ENCODE measurements around the gene TRAP1. TPM values are rescaled to one million over a fixed set of nuclear protein-coding genes. Genes with fewer than 3 reads are reported as not detected.
"Not testable (repeated sequence)": the region's sequence is repeated elsewhere in the genome, so short reads cannot be mapped to it uniquely, and the experiment has no call there.

TRAP1 gene
- total RNA-seq, 1 experiment from 2014 or later = 106 TPM

GRCh38 chr16:3736116-3736515, 18.8 kb upstream of the TRAP1 start:
- DNase-seq (ENCODE audit: low spot score) = no peak

GRCh38 chr16:3735541-3735940, 18.2 kb upstream of the TRAP1 start:
- DNase-seq (ENCODE audit: low spot score) = no peak

GRCh38 chr16:3734758-3735221, 17.5 kb upstream of the TRAP1 start:
- no peak for DNase-seq (ENCODE audit: low spot score)

GRCh38 chr16:3734084-3734757, 16.9 kb upstream of the TRAP1 start:
- DNase-seq (ENCODE audit: low spot score) = no peak

GRCh38 chr16:3732171-3732570, 14.8 kb upstream of the TRAP1 start:
- no peak for DNase-seq (ENCODE audit: low spot score)

- no peak for DNase-seq (ENCODE audit: low spot score)
These were observed 14.0 kb upstream of the TRAP1 start for GRCh38 chr16:3731126-3731935.

GRCh38 chr16:3730161-3731125, 13.1 kb upstream of the TRAP1 start:
- no peak for DNase-seq (ENCODE audit: low spot score)

GRCh38 chr16:3729161-3730112, 12.1 kb upstream of the TRAP1 start:
- no peak for DNase-seq (ENCODE audit: low spot score)

GRCh38 chr16:3728424-3729160, 11.3 kb upstream of the TRAP1 start:
- DNase-seq (ENCODE audit: low spot score) = no peak

GRCh38 chr16:3727806-3728381, 10.6 kb upstream of the TRAP1 start:
- no peak for DNase-seq (ENCODE audit: low spot score)

GRCh38 chr16:3726021-3726687, 8.8 kb upstream of the TRAP1 start:
- DNase-seq (ENCODE audit: low spot score) = no peak

GRCh38 chr16:3725276-3725675, 8.0 kb upstream of the TRAP1 start:
- DNase-seq (ENCODE audit: low spot score) = no peak

GRCh38 chr16:3722508-3722907, 5.2 kb upstream of the TRAP1 start:
- DNase-seq (ENCODE audit: low spot score) = no peak

- no peak for DNase-seq (ENCODE audit: low spot score)
These were observed 3.1 kb upstream of the TRAP1 start for GRCh38 chr16:3720418-3720817.

- DNase-seq (ENCODE audit: low spot score) = no peak
These were observed 1.3 kb upstream of the TRAP1 start for GRCh38 chr16:3718628-3719027.

GRCh38 chr16:3718019-3718391, 681 bp upstream of the TRAP1 start:
- DNase-seq (ENCODE audit: low spot score) = no peak

GRCh38 chr16:3716831-3717234, 491 bp downstream of the TRAP1 start:
- DNase-seq (ENCODE audit: low spot score) = no peak

GRCh38 chr16:3715430-3715829, 1.9 kb downstream of the TRAP1 start:
- no peak for DNase-seq (ENCODE audit: low spot score)

GRCh38 chr16:3714378-3714777, 2.9 kb downstream of the TRAP1 start:
- DNase-seq (ENCODE audit: low spot score) = not testable (repeated sequence)
